ENCODE data around the gene CACNA1I.

Gene CACNA1I

GRCh38 chr22:39625569-39626537, 55.3 kb downstream of the CACNA1I start:
- DNase-seq (ENCODE audit: low read depth), result no peak

- DNase-seq (ENCODE audit: low read depth), result no peak
Measured at GRCh38 chr22:39627208-39627607, 56.7 kb downstream of the CACNA1I start.

- no peak for DNase-seq (ENCODE audit: low read depth)
Measured at GRCh38 chr22:39627865-39628562, 57.5 kb downstream of the CACNA1I start.

GRCh38 chr22:39628563-39629080, 58.1 kb downstream of the CACNA1I start:
- DNase-seq (ENCODE audit: low read depth), result no peak

GRCh38 chr22:39629851-39630250, 59.3 kb downstream of the CACNA1I start:
- no peak for DNase-seq (ENCODE audit: low read depth)

GRCh38 chr22:39630721-39631120, 60.2 kb downstream of the CACNA1I start:
- DNase-seq (ENCODE audit: low read depth), result no peak

GRCh38 chr22:39631381-39632286, 61.1 kb downstream of the CACNA1I start:
- DNase-seq (ENCODE audit: low read depth), result no peak

- DNase-seq (ENCODE audit: low read depth), result peak; percentile 67
Measured at GRCh38 chr22:39634530-39635405, 64.2 kb downstream of the CACNA1I start.

GRCh38 chr22:39635719-39636118, 65.2 kb downstream of the CACNA1I start:
- no peak for DNase-seq (ENCODE audit: low read depth)

GRCh38 chr22:39638958-39639357, 68.4 kb downstream of the CACNA1I start:
- DNase-seq (ENCODE audit: low read depth), result no peak

GRCh38 chr22:39641660-39642310, 71.2 kb downstream of the CACNA1I start:
- DNase-seq (ENCODE audit: low read depth), result no peak

- no peak for DNase-seq (ENCODE audit: low read depth)
Measured at GRCh38 chr22:39643311-39644083, 72.9 kb downstream of the CACNA1I start.

- no peak for DNase-seq (ENCODE audit: low read depth)
Measured at GRCh38 chr22:39645532-39645931, 75.0 kb downstream of the CACNA1I start.

- no peak for DNase-seq (ENCODE audit: low read depth)
Measured at GRCh38 chr22:39646398-39647063, 76.0 kb downstream of the CACNA1I start.

- DNase-seq (ENCODE audit: low read depth), result no peak
Measured at GRCh38 chr22:39647836-39648629, 77.5 kb downstream of the CACNA1I start.

GRCh38 chr22:39648630-39648950, 78.0 kb downstream of the CACNA1I start:
- DNase-seq (ENCODE audit: low read depth), result no peak

- DNase-seq (ENCODE audit: low read depth), result no peak
Measured at GRCh38 chr22:39649500-39650089, 79.0 kb downstream of the CACNA1I start.
